ENCODE results near the gene SUPT20H.
"Not testable (repeated sequence)": the region's sequence is repeated elsewhere in the genome, so short reads cannot be mapped to it uniquely, and the experiment has no call there.

SUPT20H gene

DNA sequence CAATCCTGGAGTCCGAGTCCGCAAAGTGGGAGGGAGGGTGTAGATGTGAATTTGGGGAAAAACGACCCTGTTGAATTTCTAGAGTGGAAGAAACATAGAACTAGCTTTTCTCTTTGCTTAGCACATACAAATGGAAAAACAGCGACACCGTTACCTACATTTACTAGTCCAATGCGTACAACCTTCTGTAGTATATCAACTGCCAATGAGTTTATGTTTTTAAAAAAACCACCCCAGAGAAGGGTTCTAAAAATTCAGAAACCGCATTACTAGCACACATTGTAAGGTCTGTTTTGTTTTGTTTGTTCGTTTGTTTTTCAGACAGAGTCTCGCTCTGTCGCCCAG is 332 bp upstream of the SUPT20H start:
- Histone ChIP-seq H3K4me1 (ENCODE audit: insufficient read depth, low read length) (peaks cover 4% of the 10 kb centered on the region), H3K4me3 (ENCODE audit: low read length) (peak overlapping the region; percentile 91), H3K9me3 (ENCODE audit: low read length) (peaks cover 4% of the 10 kb centered on the region), H3K36me3 (ENCODE audit: insufficient read depth, low read length) (peaks cover 5% of the 10 kb centered on the region), H3K27me3 (ENCODE audit: insufficient read depth, low read length) (no peaks in the 10 kb centered on the region), H2AFZ (ENCODE audit: low read depth, low read length) (peak overlapping the region; percentile 88)

DNA sequence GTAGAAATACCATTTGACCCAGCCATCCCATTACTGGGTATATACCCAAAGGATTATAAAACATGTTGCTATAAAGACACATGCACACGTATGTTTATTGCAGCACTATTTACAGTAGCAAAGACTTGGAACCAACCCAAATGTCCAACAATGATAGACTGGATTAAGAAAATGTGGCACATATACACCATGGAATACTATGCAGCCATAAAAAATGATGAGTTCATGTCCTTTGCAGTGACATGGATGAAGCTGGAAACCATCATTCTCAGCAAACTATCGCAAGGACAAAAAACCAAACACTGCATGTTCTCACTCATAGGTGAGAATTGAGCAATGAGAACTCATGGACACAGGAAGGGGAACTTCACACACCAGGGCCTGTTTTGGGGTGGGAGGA is 3.3 kb downstream of the SUPT20H start:
- H2AFZ ChIP-seq (ENCODE audit: low read depth, low read length); H3K4me1 ChIP-seq (ENCODE audit: insufficient read depth, low read length); H3K9me3 ChIP-seq (ENCODE audit: low read length); H3K4me3 ChIP-seq (ENCODE audit: low read length); H3K36me3 ChIP-seq (ENCODE audit: insufficient read depth, low read length); H3K27me3 ChIP-seq (ENCODE audit: insufficient read depth, low read length): not testable (repeated sequence)

DNA sequence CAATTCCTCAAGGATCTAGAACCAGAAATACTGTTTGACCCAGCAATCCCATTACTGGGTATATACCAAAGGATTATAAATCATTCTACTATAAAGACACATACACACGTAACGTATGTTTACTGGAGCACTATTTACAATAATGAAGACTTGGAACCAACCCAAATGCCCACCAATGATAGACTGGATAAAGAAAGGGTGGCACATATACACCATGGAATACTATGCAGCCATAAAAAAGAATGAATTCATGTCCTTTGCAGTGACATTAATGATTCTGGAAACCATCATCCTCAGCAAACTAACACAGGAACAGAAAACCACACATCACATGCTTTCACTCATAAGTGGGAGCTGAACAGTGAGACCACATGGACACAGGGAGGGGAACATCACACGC is 6.4 kb downstream of the SUPT20H start:
- not testable (repeated sequence) for H3K27me3 ChIP-seq (ENCODE audit: insufficient read depth, low read length); H3K9me3 ChIP-seq (ENCODE audit: low read length); H2AFZ ChIP-seq (ENCODE audit: low read depth, low read length); H3K4me3 ChIP-seq (ENCODE audit: low read length); H3K4me1 ChIP-seq (ENCODE audit: insufficient read depth, low read length)
- peaks cover 17% of the 10 kb centered on the region for H3K36me3 ChIP-seq (ENCODE audit: insufficient read depth, low read length)

DNA sequence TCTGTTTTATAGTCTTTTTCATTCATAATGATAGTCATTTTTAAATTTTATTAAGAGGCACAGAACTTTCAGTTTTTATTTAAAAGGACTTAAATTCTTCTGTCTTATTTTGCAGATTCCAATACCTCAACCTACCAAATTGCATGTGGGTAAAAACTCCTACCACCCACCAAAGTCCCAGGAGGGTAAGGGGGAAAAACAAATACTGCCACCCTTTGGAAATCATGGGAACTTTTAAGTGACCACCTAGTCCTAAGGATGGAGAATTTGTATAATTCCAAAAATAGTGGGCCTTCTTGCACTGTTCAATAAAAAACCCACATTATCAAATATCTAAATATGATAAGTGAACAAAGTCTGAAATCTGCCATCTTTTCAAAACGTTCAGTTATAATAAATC is 9.7 kb downstream of the SUPT20H start:
- H3K36me3 ChIP-seq (ENCODE audit: insufficient read depth, low read length), result peaks cover 35% of the 10 kb centered on the region
- H3K27me3 ChIP-seq (ENCODE audit: insufficient read depth, low read length), result no peaks in the 10 kb centered on the region
- H3K4me3 ChIP-seq (ENCODE audit: low read length), result no peak overlapping the region
- H2AFZ ChIP-seq (ENCODE audit: low read depth, low read length), result no peak overlapping the region
- H3K4me1 ChIP-seq (ENCODE audit: insufficient read depth, low read length), result no peaks in the 10 kb centered on the region
- peaks cover 3% of the 10 kb centered on the region for H3K9me3 ChIP-seq (ENCODE audit: low read length)

DNA sequence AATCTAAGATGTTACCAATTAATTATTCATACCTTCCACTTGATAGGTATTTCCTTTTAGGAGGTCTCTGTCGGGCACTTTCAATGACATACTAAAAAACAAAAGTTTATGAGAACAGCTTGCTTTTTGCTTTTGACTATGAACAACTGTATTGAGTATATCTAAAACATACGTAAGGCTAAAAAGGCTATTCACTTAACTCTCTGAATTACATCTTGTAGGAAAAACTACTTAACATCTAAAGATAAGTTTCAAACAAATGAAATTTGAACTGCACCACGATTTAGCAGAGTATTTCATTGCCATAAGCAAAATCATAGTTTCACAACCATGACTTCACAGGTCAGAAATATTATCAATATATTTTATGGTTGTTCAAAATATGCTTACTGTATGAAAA is 11.6 kb downstream of the SUPT20H start:
- Histone ChIP-seq H3K4me1 (ENCODE audit: insufficient read depth, low read length) (no peaks in the 10 kb centered on the region), H3K4me3 (ENCODE audit: low read length) (no peak overlapping the region), H2AFZ (ENCODE audit: low read depth, low read length) (no peak overlapping the region), H3K9me3 (ENCODE audit: low read length) (no peaks in the 10 kb centered on the region), H3K27me3 (ENCODE audit: insufficient read depth, low read length) (no peaks in the 10 kb centered on the region), H3K36me3 (ENCODE audit: insufficient read depth, low read length) (peaks cover 54% of the 10 kb centered on the region)

DNA sequence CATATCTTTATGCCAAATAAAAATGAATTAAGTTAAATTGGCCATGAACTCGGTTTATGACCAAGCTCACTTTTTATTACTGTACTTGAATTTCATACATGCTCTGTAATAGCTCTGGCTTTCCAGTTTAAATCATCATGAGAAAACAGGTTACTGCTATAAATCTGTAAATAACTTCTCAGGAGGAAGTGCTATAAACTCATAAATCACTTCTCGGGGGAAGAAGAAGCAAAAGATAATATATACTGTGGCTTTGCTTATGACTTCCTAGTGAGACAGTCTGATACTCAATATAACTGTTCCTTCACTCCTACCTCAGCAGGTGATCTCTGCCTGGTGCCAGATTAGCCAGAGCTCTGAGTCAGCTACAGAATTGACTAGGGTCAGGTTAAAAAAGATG is 12.5 kb downstream of the SUPT20H start:
- Histone ChIP-seq H3K27me3 (ENCODE audit: insufficient read depth, low read length) (no peaks in the 10 kb centered on the region), H2AFZ (ENCODE audit: low read depth, low read length) (no peak overlapping the region), H3K4me3 (ENCODE audit: low read length) (no peak overlapping the region), H3K9me3 (ENCODE audit: low read length) (no peaks in the 10 kb centered on the region), H3K4me1 (ENCODE audit: insufficient read depth, low read length) (no peaks in the 10 kb centered on the region), H3K36me3 (ENCODE audit: insufficient read depth, low read length) (peaks cover 62% of the 10 kb centered on the region)

DNA sequence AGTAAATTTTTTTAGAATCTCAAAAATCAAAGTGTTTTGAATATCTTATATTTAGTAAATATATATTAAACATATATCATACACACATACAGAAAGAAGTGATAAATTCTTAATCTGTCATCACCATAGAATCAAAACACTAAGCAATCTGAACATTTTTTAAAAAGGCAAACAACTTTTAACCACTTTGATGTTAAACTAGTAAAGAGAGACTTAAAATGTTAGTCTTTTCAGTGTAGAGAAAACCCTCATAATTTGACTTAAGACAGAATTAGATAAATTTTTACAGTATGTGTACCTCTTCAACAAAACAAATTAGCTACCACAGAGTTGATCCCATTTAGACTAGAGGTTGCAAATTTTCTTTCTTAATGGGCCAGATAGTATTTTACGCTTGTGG is 13.4 kb downstream of the SUPT20H start:
- Histone ChIP-seq H3K36me3 (ENCODE audit: insufficient read depth, low read length) (peaks cover 67% of the 10 kb centered on the region), H3K4me3 (ENCODE audit: low read length) (no peak overlapping the region), H3K4me1 (ENCODE audit: insufficient read depth, low read length) (no peaks in the 10 kb centered on the region), H3K27me3 (ENCODE audit: insufficient read depth, low read length) (no peaks in the 10 kb centered on the region), H2AFZ (ENCODE audit: low read depth, low read length) (no peak overlapping the region), H3K9me3 (ENCODE audit: low read length) (no peaks in the 10 kb centered on the region)

DNA sequence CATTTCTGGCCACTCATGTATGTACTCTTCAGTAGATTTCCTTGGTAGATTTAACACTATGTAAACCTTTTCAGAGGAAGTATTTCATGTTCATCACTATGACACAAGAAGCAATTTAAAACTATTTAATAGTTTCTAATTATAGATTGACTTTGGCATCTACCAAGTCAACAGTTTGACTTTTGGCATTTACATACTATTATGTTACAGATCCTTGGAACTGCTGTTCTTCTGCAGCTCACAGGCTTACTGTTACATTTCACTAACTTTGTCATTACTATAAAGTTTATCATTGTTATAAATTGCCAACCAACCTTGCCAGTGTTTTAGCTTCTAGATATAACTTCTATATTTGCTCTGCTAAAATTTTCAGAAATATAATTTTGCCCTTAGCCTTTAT is 18.7 kb downstream of the SUPT20H start:
- no peak overlapping the region for H3K4me3 ChIP-seq (ENCODE audit: low read length)
- H3K27me3 ChIP-seq (ENCODE audit: insufficient read depth, low read length), result no peaks in the 10 kb centered on the region
- H2AFZ ChIP-seq (ENCODE audit: low read depth, low read length), result no peak overlapping the region
- H3K4me1 ChIP-seq (ENCODE audit: insufficient read depth, low read length), result no peaks in the 10 kb centered on the region
- H3K36me3 ChIP-seq (ENCODE audit: insufficient read depth, low read length), result peaks cover 90% of the 10 kb centered on the region
- peaks cover under 1% of the 10 kb centered on the region for H3K9me3 ChIP-seq (ENCODE audit: low read length)

DNA sequence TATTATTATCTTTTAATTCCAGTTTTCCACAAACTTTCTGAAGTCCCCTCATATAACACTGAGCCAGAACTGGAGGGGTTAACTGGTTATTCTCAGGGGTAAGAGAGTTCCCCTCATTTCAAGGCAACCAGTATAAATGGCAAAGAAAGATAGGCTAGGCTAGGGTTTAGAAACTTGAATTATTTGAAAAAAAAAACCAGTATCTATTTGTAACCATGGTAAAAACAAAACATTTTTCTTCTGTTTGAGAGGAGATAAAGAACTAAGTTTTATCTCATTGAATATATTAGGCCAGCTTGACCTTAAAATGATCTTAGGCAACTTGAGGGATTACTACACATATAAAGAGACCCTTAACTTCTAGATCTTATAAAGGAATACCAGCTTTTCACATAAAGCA is 19.6 kb downstream of the SUPT20H start:
- Histone ChIP-seq H3K4me1 (ENCODE audit: insufficient read depth, low read length) (no peaks in the 10 kb centered on the region), H3K9me3 (ENCODE audit: low read length) (peaks cover 7% of the 10 kb centered on the region), H3K36me3 (ENCODE audit: insufficient read depth, low read length) (peaks cover 96% of the 10 kb centered on the region), H3K4me3 (ENCODE audit: low read length) (no peak overlapping the region), H2AFZ (ENCODE audit: low read depth, low read length) (no peak overlapping the region), H3K27me3 (ENCODE audit: insufficient read depth, low read length) (no peaks in the 10 kb centered on the region)

DNA sequence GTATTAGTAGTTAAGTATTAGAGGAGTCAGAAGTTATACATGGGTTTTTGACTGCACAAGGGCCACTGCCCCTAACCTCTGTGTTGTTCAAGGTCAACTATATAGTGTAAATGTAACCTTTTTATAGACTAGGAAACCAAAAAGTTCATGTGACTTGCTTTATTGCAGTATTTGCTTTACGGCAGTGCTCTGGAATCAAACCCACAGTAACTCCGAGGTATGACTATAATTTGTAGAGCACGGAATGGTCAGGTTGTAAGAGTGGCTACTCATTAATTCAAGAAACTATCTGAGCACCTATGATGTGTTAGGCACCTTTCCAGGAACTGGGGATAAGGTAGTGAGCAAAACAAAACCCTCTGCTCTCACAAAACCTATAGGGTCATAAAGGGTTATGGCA is 22.2 kb downstream of the SUPT20H start:
- H3K27me3 ChIP-seq (ENCODE audit: insufficient read depth, low read length), result no peaks in the 10 kb centered on the region
- H3K4me3 ChIP-seq (ENCODE audit: low read length), result no peak overlapping the region
- peaks cover 93% of the 10 kb centered on the region for H3K36me3 ChIP-seq (ENCODE audit: insufficient read depth, low read length)
- no peaks in the 10 kb centered on the region for H3K4me1 ChIP-seq (ENCODE audit: insufficient read depth, low read length)
- no peak overlapping the region for H2AFZ ChIP-seq (ENCODE audit: low read depth, low read length)
- H3K9me3 ChIP-seq (ENCODE audit: low read length), result peaks cover 7% of the 10 kb centered on the region

DNA sequence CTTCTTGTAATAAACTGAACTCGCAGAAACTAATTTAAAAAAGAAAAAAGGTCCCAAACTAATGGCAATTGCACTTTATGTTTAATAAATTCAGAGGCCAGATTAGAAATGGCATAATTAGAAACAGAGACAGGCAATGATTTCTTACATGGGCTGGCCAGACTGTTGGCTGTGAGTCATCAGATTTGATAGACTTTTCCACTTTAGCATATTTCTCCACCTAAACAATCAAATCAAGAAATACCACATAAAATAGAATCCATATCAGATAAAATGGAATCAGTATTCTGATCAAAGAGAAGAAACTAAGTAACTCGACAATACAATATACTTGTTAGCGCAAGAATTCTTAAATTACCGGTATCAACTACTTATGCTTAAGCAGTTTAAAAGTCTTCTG is 29.9 kb downstream of the SUPT20H start:
- Histone ChIP-seq H3K9me3 (ENCODE audit: low read length) (no peaks in the 10 kb centered on the region), H3K4me3 (ENCODE audit: low read length) (no peak overlapping the region), H3K27me3 (ENCODE audit: insufficient read depth, low read length) (no peaks in the 10 kb centered on the region), H2AFZ (ENCODE audit: low read depth, low read length) (no peak overlapping the region), H3K4me1 (ENCODE audit: insufficient read depth, low read length) (no peaks in the 10 kb centered on the region), H3K36me3 (ENCODE audit: insufficient read depth, low read length) (peaks cover 71% of the 10 kb centered on the region)

DNA sequence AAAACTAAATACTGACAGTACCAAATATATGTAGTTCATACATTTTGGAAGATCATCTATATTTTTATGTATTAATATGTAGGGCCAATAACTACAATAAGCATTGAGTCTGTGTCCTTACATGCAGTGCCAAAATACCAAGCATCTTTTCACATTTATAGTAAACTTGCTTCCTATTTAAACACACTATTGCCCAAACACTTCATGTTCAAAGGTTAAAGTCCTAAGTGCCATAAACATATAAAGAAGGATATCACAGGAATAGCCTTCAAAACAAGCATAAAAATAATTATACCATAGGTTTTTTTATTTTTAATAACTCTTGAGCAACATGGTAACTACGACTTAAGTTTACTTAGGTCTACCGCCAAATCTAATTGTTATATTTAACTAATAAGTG is 31.8 kb downstream of the SUPT20H start:
- no peaks in the 10 kb centered on the region for H3K27me3 ChIP-seq (ENCODE audit: insufficient read depth, low read length)
- no peaks in the 10 kb centered on the region for H3K9me3 ChIP-seq (ENCODE audit: low read length)
- no peak overlapping the region for H3K4me3 ChIP-seq (ENCODE audit: low read length)
- peaks cover 75% of the 10 kb centered on the region for H3K36me3 ChIP-seq (ENCODE audit: insufficient read depth, low read length)
- no peak overlapping the region for H2AFZ ChIP-seq (ENCODE audit: low read depth, low read length)
- no peaks in the 10 kb centered on the region for H3K4me1 ChIP-seq (ENCODE audit: insufficient read depth, low read length)

DNA sequence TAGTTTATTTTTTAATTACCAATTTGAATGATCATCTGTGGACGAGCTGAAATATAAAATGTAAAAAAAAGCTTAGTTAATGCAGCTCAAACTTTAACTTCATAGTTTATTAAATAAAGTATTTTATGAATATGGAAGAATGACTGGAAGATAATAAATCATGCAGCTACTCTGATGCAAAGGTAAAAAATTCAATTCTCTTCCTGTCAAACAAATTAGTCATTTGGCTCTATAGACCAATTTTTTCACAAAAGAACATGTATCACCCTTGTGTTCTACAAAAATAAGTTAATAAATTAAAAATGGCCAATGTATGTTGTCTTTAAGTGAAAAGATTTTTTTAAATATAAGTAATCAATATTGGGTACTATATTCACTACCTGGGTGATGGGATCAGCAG is 32.7 kb downstream of the SUPT20H start:
- Histone ChIP-seq H3K4me1 (ENCODE audit: insufficient read depth, low read length) (no peaks in the 10 kb centered on the region), H3K4me3 (ENCODE audit: low read length) (no peak overlapping the region), H2AFZ (ENCODE audit: low read depth, low read length) (no peak overlapping the region), H3K36me3 (ENCODE audit: insufficient read depth, low read length) (peaks cover 74% of the 10 kb centered on the region), H3K27me3 (ENCODE audit: insufficient read depth, low read length) (no peaks in the 10 kb centered on the region), H3K9me3 (ENCODE audit: low read length) (no peaks in the 10 kb centered on the region)

DNA sequence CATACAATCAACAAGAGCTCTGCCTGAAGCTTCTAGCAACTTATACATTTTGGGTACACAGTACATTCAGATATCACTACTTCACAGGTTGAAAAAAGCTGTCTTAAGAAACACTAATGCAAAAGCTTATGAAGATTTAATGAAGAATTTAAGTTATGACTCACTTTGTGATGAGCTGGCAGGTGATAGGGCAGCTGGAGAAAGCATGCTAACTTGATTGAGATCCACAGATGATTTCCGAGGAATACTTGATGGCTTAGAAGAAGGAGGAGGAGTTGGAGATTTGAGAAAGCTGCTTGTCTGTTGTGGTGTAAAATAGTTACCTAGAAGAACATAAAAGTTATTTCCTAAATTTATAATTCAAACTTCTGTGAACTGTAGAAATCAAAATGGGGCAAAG is 35.6 kb downstream of the SUPT20H start:
- Histone ChIP-seq H3K4me1 (ENCODE audit: insufficient read depth, low read length) (no peaks in the 10 kb centered on the region), H3K4me3 (ENCODE audit: low read length) (no peak overlapping the region), H3K27me3 (ENCODE audit: insufficient read depth, low read length) (no peaks in the 10 kb centered on the region), H3K36me3 (ENCODE audit: insufficient read depth, low read length) (peaks cover 83% of the 10 kb centered on the region), H2AFZ (ENCODE audit: low read depth, low read length) (no peak overlapping the region), H3K9me3 (ENCODE audit: low read length) (no peaks in the 10 kb centered on the region)
